Stromal cell of bone marrow (primary cell): ENCODE data around the gene DMAC1.
A peak's percentile ranks its signal among the peaks of the same experiment; 100 is the strongest.

Source experiments
- DNase-seq: peaks from one replicate; pipeline ENCODE4 v3.0.0-alpha.2; 2012; ENCODE audit warnings: low read depth

The DMAC1 gene

DNA sequence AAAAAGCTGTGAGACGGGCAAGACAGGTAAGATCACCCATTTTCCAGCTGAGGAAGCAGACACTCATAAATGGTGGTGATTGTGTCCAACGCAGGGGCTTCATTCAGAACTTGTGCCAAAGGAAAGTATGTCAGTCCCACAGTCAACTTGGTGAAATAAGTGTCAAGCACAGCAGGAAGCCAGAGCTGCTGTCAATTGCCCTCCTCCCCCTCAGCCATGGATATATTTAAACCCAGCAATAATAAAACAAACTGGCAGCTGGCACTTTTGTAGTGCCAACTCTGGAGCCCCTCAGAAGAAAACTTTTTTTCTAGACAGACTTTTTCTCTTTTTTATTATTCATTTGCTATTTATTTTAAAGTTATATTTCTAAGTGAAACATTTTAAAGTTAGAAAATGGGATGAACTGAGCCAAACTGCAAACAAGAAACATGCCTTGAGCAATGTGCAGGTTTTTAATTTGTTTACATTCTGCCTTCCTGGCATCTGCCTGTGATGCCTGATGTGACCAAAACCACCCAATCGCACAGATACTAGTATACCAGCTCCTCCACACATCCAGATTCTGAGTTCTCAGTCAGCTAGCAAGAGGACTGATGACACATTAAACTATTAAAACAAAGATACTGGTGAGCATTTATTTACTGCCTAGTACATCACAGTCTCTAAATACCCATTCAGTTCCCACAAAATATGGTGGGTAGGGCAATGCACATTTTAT lies 17.0 kb downstream of the DMAC1 start:
- DNase-seq: no peak

DNA sequence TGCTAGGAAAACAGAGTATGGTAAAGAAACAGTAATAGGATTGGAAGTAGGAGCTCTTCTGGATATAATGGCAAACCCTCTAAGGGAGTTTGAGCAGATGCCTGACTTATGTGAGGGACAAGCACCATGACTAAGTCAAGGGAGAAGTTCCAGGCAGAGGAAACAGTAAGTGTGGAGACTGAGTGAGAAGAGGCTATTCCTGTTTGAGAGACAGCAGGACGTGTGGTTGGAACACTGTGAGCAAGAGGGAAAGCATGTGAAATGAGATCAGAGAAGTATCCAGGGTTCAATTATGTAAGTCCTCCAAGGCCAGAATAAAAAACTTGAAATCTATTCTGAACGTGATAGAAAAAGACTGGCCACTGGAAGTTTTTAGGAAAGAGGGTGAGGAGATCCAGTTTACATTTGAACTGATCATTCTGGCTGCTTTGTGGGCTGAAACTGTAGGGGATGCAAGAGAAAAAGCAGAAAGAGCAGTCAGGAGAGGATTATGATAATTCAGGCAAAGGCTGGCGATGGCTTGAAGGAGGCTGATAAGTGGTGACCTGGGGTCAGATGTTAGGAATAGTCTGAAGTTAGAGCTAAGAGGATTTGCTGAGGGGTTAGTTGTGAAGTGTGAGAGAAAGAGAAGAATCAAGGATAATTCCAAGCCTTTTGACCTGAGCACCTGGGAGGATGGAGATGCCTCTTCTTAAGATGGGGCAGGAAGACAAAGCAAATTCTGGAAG lies 19.2 kb downstream of the DMAC1 start:
- peak; percentile 58 for DNase-seq

DNA sequence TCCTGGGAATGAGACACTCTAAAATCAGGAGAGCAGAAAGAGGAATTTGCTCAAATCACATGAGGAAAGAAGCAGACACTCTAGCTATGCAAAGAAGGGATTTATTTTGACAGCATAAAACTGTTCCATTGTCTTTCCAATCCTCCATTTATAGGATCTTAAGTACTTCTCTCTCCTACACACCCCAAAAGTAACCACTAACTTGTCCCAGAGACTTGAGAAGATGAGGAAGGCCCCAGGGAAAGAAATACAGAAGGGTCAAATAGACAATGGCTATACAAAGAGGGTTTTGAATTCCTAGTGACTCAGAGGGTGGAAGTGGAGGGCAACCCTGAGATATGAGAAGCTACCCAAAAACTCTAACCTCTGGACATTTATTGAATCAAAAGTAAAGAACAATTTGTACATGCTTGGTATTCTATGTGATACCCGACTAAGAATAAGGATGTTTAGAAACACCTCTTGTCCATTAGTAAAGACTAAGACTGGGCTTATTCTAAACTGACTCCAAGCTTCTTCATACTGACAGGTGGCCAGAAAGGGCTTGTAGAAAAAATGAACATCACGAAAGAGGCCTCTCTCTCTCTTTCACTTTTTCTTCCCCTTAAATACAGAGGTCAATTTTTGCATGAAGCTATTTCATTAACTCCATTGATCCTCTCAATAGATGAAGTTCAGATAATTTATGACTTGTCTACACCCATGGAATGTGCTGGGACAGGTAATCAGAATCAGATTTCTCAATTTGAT lies 20.6 kb downstream of the DMAC1 start:
- no peak for DNase-seq

DNA sequence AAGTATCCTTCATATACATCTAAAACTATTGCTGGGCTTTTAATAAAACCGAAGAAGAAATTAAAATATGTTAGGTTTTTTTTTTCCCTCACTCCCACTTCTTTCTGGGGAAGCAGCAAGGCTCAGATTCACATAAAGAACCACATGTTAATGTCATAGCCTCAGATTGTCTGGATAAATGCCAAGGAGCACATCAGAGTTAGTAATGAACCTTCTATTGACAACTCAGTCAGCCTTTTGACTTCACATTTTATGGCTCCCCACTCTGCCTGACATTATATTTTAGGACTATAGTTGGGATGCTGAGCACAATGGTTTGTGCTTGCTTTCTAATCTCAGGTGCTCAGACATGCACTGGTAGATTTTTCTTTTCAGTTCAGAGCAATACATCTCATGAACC lies 21.8 kb downstream of the DMAC1 start:
- DNase-seq: no peak

DNA sequence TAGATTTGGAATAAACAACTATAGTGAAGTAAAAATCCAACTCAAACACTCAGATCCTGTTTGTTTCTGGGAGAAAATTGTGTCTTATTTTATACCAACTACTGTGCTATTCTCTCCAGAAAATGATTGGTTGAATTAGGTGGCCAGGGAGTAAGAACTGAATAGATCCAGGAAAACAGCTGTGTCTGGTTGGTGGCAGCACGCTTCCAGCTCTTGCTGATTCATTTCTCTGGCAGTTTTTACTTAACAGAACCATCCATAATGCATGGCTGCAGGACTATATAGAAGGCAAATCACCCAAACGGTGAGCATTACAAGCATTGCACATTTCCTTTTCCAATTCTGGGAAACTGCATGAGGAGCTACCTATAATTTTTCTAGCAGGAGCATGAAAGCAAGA lies 29.5 kb downstream of the DMAC1 start:
- no peak for DNase-seq

DNA sequence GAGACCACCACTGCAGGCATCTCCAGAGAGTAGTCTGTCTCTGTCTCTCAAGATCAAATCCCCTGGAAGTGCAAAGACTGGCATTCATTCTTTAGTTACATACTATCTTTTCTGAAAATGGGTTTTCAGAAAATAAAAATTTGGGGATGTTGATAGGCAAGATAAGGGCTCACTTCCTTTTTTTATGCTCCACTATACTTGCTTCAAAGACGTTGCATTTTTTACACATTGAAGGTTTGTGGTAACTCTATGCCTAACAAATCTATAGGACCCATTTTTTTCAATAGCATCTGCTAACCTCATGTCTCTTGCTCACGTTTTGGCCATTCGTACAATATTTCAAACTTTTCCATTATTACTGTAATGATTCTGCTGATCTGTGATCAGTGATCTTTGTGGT lies 37.0 kb downstream of the DMAC1 start:
- DNase-seq: no peak

DNA sequence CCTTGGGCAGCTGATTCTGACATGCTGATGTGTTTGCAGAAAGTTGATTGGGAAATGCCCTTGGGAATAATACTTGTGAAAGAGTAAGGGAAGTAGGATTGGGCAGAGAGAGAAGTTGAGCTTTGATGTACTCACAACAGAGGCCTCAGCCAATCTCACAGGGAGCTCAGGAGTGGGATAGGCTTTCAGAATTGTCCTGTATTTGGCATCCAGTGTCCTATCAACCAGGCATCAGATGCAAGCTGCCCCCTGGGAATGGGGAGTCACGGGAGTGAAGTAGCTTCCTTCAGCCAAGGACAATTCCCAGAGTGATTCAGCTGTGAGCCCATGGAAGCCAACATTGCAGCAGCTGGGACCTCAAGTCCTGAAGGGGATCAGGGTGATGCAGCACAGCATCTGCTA lies 39.6 kb downstream of the DMAC1 start:
- DNase-seq: peak; percentile 55

DNA sequence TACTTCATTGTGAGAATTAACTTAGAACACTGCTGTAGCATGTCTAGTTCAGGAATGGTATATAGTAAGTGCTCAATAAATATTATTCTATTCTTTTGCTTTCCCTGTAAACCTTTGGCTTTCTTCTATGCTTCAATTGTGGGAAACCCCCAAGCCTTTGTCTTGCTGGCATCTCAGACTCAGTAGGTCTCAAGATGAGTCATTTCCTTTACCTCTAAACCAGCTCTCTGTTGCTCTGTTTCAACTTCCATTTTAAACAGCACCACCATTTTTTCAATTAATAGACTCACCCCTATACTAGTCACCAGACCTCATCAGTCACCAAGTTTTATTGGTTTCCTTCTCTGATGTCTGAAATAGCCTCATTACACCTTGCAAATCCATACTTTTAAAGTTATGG lies 43.5 kb downstream of the DMAC1 start:
- DNase-seq: no peak

DNA sequence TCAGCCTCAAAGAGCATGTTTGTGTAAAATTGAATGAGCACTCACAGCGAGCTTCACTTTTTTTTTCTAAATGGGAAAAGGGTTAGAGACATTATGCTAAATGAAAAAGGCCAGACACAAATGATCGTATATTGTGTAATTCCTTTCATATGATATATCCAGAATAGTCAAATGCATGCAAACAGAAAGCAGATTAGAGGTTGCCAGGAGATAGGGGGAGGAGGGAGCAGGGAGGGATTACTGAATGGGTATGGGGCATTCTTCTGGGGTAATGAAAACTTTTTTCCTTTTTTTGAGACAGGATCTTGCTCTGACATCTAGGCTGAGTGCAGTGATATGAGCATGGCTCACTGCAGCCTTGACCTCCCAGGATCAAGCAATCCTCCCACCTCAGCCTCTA lies 47.1 kb downstream of the DMAC1 start:
- DNase-seq: no peak
